ENCODE measurements around the gene POLR2L. TPM values are rescaled to one million over a fixed set of nuclear protein-coding genes. Genes with fewer than 3 reads are reported as not detected.

POLR2L gene
- total and polyA plus RNA-seq, 3 experiments from 2014 or later = 114 to 182 (median 178) TPM

DNA sequence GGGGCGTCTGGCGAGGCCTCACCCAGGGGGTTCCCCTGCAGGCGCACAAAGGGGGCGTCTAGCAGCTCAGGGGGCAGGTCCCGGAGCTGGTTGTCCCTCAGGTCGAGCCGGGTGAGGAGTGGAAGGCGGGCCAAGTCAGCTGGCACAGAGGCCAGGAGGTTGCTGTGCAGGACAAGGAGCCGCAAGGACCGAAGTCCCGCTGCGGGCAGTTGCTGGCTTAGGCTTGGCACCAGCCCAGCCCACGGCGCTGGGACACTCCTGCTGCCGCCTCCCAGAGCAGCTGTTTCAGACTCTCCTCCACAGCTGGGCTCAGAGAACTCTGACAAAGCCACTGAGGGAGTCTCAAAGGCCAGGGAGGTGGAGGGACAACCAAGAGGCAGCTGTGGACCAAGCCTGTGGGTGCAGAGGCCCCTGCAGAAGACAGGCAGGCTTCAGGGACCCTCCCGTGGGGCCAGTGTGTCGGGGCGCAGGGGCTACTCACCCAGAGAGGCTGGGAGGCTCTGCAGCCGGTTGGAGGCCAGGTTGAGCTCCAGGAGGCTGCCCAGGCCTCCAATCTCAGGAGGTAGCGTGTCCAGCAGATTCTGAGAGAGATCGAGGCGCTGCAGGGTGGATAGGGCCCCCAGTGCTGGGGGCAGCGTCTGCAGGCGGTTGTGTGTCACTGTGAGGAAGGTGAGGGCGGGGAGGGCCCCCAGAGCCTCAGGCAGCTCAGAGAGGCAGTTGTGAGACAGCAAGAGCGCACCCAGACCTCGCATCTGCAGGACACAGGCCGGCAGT, 39.4 kb downstream of the POLR2L start:
- no peak overlapping the region for H3K4me3 ChIP-seq (ENCODE audit: low read length)
- no peaks in the 10 kb centered on the region for H3K36me3 ChIP-seq (ENCODE audit: insufficient read depth, low read length)
- Mint-ChIP-seq H3K4me1 (peaks cover 3 to 18% (median 6%) of the 10 kb centered on the region in 3 donors), H3K4me3 (peak overlapping the region in 3 of 7 donors; percentile 2 to 23 (median 19)), H3K9me3 (no peaks in the 10 kb centered on the region), H3K36me3 (no peaks in the 10 kb centered on the region), H3K27me3 (no peaks in the 10 kb centered on the region), H3K27ac (no peak overlapping the region)
- CTCF ChIA-PET = no interaction called here
- H3K27ac ChIP-seq (ENCODE audit: low read depth, low read length) = no peak overlapping the region
- no peak for DNase-seq
- no peaks in the 10 kb centered on the region for H3K27me3 ChIP-seq (ENCODE audit: insufficient read depth, low read length, poor library complexity, severe bottlenecking)
- H3K4me1 ChIP-seq (ENCODE audit: insufficient read depth, low read length) = peaks cover 11% of the 10 kb centered on the region
- POLR2A ChIA-PET = interaction anchor here (1.6 kb wide), 1 partner anchor 17 kb away, joined by 5 read pairs; the partner anchor contains the start of gene PNPLA2
- H3K9me3 ChIP-seq (ENCODE audit: low read length) = no peaks in the 10 kb centered on the region

DNA sequence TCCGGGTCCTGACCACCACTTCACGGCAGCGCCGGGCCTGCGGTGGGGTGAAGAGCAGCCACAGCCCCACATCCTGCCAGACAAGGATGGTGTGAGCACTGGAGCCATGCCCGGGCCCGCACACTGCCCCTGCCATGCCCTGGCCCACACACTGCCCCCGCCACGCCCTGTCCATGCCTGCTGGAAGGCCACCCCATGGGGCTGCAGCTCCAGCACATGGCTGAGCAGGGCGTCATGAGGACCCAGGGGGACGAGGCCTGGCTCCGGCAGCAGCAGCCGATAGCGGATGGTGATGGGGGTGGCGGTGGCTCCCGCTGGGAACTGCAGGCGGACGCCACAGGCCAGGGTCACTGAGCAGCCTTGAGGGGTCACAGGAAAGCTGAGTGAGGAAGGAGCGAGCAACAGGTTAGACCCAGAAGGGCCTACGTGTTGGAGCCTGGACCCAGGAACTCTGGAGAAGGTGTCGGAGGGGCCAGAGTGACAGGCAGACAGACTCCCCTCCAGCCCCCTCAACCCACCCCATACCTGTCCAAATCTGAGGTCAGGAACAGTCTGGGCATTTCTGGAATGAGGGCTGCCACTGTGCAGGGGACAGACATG, 40.2 kb downstream of the POLR2L start:
- Histone ChIP-seq H3K4me3 (ENCODE audit: low read length) (no peak overlapping the region), H3K27me3 (ENCODE audit: insufficient read depth, low read length, poor library complexity, severe bottlenecking) (no peaks in the 10 kb centered on the region), H3K36me3 (ENCODE audit: insufficient read depth, low read length) (no peaks in the 10 kb centered on the region), H3K9me3 (ENCODE audit: low read length) (no peaks in the 10 kb centered on the region), H3K4me1 (ENCODE audit: insufficient read depth, low read length) (peaks cover 13% of the 10 kb centered on the region), H3K27ac (ENCODE audit: low read depth, low read length) (no peak overlapping the region)
- Mint-ChIP-seq H3K4me1 (peaks cover 2 to 18% (median 6%) of the 10 kb centered on the region in 3 donors), H3K27ac (peak overlapping the region in 1 of 8 donors; percentile 60), H3K4me3 (peak overlapping the region in 2 of 7 donors; percentile 19 to 68), H3K9me3 (no peaks in the 10 kb centered on the region), H3K27me3 (no peaks in the 10 kb centered on the region), H3K36me3 (peaks cover 0 to 2% (median 0%) of the 10 kb centered on the region in 3 donors)
- CTCF ChIA-PET = interaction anchor here (1.3 kb wide), 1 partner anchor 54 kb away, joined by 4 read pairs; the partner anchor contains the start of gene TALDO1
- no peak for DNase-seq
- POLR2A ChIA-PET = no interaction called here

DNA sequence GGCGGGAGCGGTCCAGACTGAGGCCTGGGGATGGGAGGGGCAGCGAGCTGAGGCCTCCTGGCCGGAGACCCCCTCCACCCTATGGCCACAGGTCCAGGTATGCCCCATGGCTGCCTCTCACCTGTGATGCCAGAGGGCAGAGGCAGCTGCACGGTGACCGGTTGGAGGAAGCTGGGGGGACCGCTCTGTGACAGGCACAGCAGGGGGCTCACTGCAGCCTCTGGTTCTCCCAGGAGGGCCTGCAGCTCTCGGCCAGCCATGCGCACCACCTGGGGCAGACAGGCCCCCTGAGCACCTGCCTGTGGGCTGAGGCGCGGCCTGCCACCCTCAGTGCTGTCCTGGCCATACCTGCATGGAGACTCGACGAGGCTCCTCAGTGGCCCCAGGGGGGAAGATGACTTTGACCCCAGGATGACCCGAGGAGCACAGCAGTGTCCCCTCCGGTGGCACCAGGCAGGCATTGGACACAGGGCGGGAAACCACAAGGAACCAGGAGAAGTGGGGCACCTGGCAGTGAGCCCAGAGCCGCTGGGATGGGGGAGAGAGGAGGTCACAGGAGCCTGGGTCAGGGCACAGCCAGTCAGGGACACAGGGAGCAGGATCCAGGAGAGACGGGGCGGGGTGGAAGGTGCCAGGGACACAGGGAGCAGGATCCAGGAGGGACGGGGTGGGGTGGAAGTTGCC, 41.1 kb downstream of the POLR2L start:
- no peaks in the 10 kb centered on the region for H3K9me3 Mint-ChIP-seq
- Histone ChIP-seq H3K36me3 (ENCODE audit: insufficient read depth, low read length) (no peaks in the 10 kb centered on the region), H3K4me1 (ENCODE audit: insufficient read depth, low read length) (peaks cover 22% of the 10 kb centered on the region), H3K27ac (ENCODE audit: low read depth, low read length) (no peak overlapping the region), H3K9me3 (ENCODE audit: low read length) (no peaks in the 10 kb centered on the region), H3K4me3 (ENCODE audit: low read length) (no peak overlapping the region), H3K27me3 (ENCODE audit: insufficient read depth, low read length, poor library complexity, severe bottlenecking) (no peaks in the 10 kb centered on the region)
- H3K27me3 Mint-ChIP-seq = no peaks in the 10 kb centered on the region
- H3K4me3 Mint-ChIP-seq = peak overlapping the region in 2 of 7 donors; percentile 11 to 68
- H3K36me3 Mint-ChIP-seq = peaks cover 0 to 2% (median 0%) of the 10 kb centered on the region in 3 donors
- ChIA-PET CTCF (interaction anchor here (0.7 to 1.4 kb wide), 3 partner anchors 18 to 54 kb away, joined by 3 to 4 read pairs (median 4); partner anchors contain the start of genes PNPLA2 and TALDO1), POLR2A (interaction anchor here (1.3 kb wide), 1 partner anchor 18 kb away, joined by 3 read pairs; the partner anchor contains the start of gene PNPLA2)
- no peak for DNase-seq
- H3K4me1 Mint-ChIP-seq = peaks cover 9 to 27% (median 11%) of the 10 kb centered on the region in 3 donors
- H3K27ac Mint-ChIP-seq = peak overlapping the region in 1 of 8 donors; percentile 23

DNA sequence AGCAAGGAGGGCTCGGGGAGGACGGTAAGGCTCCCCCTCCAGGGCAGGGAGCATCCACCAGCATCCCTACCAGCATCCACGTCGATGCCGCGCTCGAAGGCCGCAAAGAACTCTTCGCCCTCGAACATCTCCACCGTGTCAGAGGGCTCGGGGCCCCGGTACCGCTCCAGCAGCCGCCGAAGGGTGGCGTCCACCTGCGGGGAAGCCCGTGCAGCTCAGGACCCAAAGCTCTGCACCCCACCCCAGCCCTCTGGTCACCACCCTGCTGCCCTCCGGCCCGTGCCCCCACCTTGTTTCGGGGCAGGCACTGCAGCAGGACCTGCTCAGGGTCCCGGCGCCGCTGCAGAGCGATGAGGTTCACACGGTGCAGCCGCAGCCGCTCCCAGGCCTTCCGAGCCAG, 41.9 kb downstream of the POLR2L start:
- H3K4me1 ChIP-seq (ENCODE audit: insufficient read depth, low read length) = peaks cover 27% of the 10 kb centered on the region
- no peaks in the 10 kb centered on the region for H3K36me3 ChIP-seq (ENCODE audit: insufficient read depth, low read length)
- Mint-ChIP-seq H3K27me3 (no peaks in the 10 kb centered on the region), H3K4me1 (peaks cover 13 to 30% (median 14%) of the 10 kb centered on the region in 3 donors), H3K9me3 (no peaks in the 10 kb centered on the region), H3K36me3 (peaks cover 0 to 4% (median 0%) of the 10 kb centered on the region in 3 donors), H3K4me3 (peak overlapping the region in 1 of 7 donors; percentile 74), H3K27ac (peak overlapping the region in 1 of 8 donors; percentile 56)
- no peak overlapping the region for H3K27ac ChIP-seq (ENCODE audit: low read depth, low read length)
- no peaks in the 10 kb centered on the region for H3K27me3 ChIP-seq (ENCODE audit: insufficient read depth, low read length, poor library complexity, severe bottlenecking)
- CTCF ChIA-PET = interaction anchor here (1.3 to 1.4 kb wide), 2 partner anchors 19 to 53 kb away, joined by 4 read pairs; partner anchors contain the start of genes PNPLA2 and TALDO1
- no peak overlapping the region for H3K4me3 ChIP-seq (ENCODE audit: low read length)
- POLR2A ChIA-PET = interaction anchor here (1.3 kb wide), 1 partner anchor 18 kb away, joined by 3 read pairs; the partner anchor contains the start of gene PNPLA2
- no peaks in the 10 kb centered on the region for H3K9me3 ChIP-seq (ENCODE audit: low read length)
- DNase-seq = no peak

DNA sequence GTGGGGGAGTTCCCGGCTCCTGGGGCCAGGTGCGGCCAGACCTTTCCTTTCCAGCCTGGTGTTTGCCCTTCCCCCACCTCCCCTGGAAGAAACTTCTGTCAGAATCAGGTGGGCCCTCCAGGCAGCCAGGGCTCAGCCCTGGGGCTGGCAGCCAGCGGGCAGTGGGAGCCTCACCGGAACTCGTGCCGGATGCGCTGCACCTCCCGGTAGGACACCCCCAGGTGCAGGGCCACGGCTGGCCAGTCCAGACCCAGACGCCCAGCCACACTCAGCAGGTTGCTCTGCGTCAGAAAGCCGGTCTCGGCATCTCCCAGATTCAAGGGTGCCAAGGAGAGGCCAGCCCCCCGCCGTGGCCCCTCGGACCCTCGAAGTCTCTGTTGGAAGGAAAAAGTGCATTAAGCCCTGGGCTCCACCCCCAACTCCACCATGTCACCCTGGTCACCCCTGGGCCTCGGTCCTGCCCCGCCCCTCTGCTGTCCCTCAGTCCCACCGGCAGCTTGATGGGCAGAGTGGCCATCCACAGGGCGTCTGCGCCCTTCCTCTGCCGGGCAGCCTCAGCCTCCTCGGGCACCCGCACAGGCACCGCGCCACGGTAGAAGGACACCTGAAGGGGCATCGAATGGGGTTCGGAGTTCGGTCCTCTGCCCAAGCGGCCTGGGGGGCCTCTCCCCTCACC, 42.5 kb downstream of the POLR2L start:
- Mint-ChIP-seq H3K9me3 (no peaks in the 10 kb centered on the region), H3K4me3 (peak overlapping the region in 2 of 7 donors; percentile 66 to 74), H3K27me3 (no peaks in the 10 kb centered on the region), H3K36me3 (peaks cover 0 to 4% (median 0%) of the 10 kb centered on the region in 3 donors), H3K27ac (peak overlapping the region in 1 of 8 donors; percentile 56), H3K4me1 (peaks cover 12 to 28% (median 14%) of the 10 kb centered on the region in 3 donors)
- H3K4me3 ChIP-seq (ENCODE audit: low read length) = no peak overlapping the region
- H3K27ac ChIP-seq (ENCODE audit: low read depth, low read length) = no peak overlapping the region
- no peaks in the 10 kb centered on the region for H3K36me3 ChIP-seq (ENCODE audit: insufficient read depth, low read length)
- H3K4me1 ChIP-seq (ENCODE audit: insufficient read depth, low read length) = peaks cover 34% of the 10 kb centered on the region
- DNase-seq = no peak
- ChIA-PET POLR2A (interaction anchor here (1.3 kb wide), 2 partner anchors 19 kb away, joined by 3 to 6 read pairs; partner anchors contain the start of gene PNPLA2), CTCF (interaction anchor here (1.2 to 1.3 kb wide), 2 partner anchors 19 to 24 kb away, joined by 3 to 4 read pairs; partner anchors contain the start of gene PNPLA2)
- H3K9me3 ChIP-seq (ENCODE audit: low read length) = no peaks in the 10 kb centered on the region
- H3K27me3 ChIP-seq (ENCODE audit: insufficient read depth, low read length, poor library complexity, severe bottlenecking) = no peaks in the 10 kb centered on the region

DNA sequence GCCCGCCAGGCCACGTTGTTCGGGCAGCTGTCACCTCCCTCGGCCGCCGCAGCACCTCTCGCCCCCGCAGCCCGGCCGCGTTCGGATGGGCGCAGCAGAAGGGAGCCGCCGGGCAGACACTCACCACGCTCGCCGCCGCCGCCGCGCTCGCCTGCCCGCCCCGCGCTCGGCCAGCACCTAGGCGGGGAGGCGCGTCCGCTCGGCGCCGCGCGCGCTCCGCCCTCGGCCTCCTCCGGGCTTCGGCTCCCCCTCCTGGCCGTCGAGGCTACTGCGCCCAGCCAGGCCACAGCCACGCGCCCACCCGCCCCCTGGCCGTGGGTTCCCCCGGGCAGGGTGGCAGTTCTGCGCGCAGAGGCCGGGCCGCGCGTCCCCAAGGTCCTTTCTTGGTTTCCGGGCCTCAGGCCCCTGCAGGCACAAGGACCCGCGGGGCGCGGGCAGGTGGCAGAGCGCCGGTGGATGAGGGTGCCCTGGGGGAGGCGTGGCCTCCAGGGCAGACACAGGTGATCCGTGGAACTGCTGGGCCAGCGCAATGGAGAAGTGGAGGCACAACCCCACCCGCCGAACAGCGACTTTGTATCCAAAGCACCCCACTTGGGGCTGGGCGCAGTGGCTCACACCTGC, 44.1 kb downstream of the POLR2L start, which contains the start of gene SLC25A22:
TSS of gene SLC25A22 (minus strand) at position 189 of the 621 bp plus-strand sequence. CDS start 3,275 bp downstream, outside the sequence.
- Histone ChIP-seq H3K9me3 (ENCODE audit: low read length) (no peaks in the 10 kb centered on the region), H3K27ac (ENCODE audit: low read depth, low read length) (peak within 1 kb of the TSS; percentile 86), H3K4me1 (ENCODE audit: insufficient read depth, low read length) (peaks cover 25% of the 10 kb centered on the region), H3K4me3 (ENCODE audit: low read length) (peak within 1 kb of the TSS; percentile 92), H3K27me3 (ENCODE audit: insufficient read depth, low read length, poor library complexity, severe bottlenecking) (no peaks in the 10 kb centered on the region), H3K36me3 (ENCODE audit: insufficient read depth, low read length) (peaks cover 4% of the 10 kb centered on the region)
- H3K4me1 Mint-ChIP-seq = peaks cover 12 to 26% (median 14%) of the 10 kb centered on the region in 3 donors
- H3K27me3 Mint-ChIP-seq = no peaks in the 10 kb centered on the region
- peak within 1 kb of the TSS; percentile 87 to 98 (median 95) for H3K27ac Mint-ChIP-seq
- POLR2A ChIA-PET = interaction anchor here (0.7 to 1.5 kb wide), 3 partner anchors 21 to 218 kb away, joined by 3 to 6 read pairs (median 4); partner anchors contain the start of genes PNPLA2 and TALDO1
- peak within 1 kb of the TSS; percentile 91 to 94 (median 92) for H3K4me3 Mint-ChIP-seq
- peaks cover 0 to 13% (median 0%) of the 10 kb centered on the region in 3 donors for H3K36me3 Mint-ChIP-seq
- no peaks in the 10 kb centered on the region for H3K9me3 Mint-ChIP-seq
- peak; percentile 76 to 88 (median 82) for DNase-seq
- CTCF ChIA-PET = interaction anchor here (0.7 to 1.3 kb wide), 4 partner anchors 21 to 102 kb away, joined by 3 to 4 read pairs (median 4); partner anchors contain the start of genes PNPLA2 and TMEM80

Data from CD8-positive, alpha-beta memory T cell (primary cell).